ENCODE results near the gene RAI1. TPM values are rescaled to one million over a fixed set of nuclear protein-coding genes. Genes with fewer than 3 reads are reported as not detected.
"Not testable (repeated sequence)": the region's sequence is repeated elsewhere in the genome, so short reads cannot be mapped to it uniquely, and the experiment has no call there.

RAI1 gene
- total and polyA plus RNA-seq, 12 donors, result 4.2 to 37.3 (median 26.9) TPM

DNA sequence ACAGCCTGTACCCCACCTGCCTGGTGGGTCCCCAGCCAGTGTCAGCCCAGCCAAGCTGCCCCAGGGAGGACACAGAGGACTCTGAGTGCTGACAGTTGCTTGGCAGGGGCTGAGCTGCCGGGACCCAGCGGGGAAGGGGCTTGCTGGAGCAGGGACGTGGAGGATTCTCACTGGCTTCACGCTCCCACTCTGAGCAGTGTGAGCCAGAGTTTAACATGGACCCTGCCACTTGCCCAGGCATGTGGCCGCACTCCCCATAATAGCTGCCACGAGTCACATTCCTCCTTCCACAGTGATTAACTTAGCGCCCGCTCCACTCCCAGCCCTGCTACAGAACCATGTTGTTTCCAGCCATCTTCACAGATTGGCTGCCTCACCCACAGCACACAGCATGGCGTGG, 124.3 kb downstream of the RAI1 start:
- Histone ChIP-seq H3K4me3 (no peak overlapping the region), H3K36me3 (replicated peaks in 1 of 2) (peaks cover 0 to 20% of the 10 kb centered on the region in 2 donors), H3K4me1 (replicated peaks in 1 of 2) (peaks cover 3 to 16% of the 10 kb centered on the region in 2 donors), H3K27me3 (no peaks in the 10 kb centered on the region), H3K9me3 (replicated peaks in 1 of 3) (no peaks in the 10 kb centered on the region), H3K27ac (no peak overlapping the region)
- intact Hi-C loops (cut with DNase I), result loop anchor here in 1 of 2 donors (10.0 kb wide), 1 partner anchor 219 kb away; no protein-coding TSS in a partner anchor
- DNase-seq, result no peak
- WGBS, 4 donors, result 0 to 96% (median 89%) methylated on average over 1 to 9 of the region's 9 CpGs
- TF ChIP-seq, protein P1, sequence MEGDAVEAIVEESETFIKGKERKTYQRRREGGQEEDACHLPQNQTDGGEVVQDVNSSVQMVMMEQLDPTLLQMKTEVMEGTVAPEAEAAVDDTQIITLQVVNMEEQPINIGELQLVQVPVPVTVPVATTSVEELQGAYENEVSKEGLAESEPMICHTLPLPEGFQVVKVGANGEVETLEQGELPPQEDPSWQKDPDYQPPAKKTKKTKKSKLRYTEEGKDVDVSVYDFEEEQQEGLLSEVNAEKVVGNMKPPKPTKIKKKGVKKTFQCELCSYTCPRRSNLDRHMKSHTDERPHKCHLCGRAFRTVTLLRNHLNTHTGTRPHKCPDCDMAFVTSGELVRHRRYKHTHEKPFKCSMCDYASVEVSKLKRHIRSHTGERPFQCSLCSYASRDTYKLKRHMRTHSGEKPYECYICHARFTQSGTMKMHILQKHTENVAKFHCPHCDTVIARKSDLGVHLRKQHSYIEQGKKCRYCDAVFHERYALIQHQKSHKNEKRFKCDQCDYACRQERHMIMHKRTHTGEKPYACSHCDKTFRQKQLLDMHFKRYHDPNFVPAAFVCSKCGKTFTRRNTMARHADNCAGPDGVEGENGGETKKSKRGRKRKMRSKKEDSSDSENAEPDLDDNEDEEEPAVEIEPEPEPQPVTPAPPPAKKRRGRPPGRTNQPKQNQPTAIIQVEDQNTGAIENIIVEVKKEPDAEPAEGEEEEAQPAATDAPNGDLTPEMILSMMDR (IDR thresholded peaks at IDR 0.05), result no peak
- TF ChIP-seq POLR2A (IDR thresholded peaks at IDR 0.05), result no peak

DNA sequence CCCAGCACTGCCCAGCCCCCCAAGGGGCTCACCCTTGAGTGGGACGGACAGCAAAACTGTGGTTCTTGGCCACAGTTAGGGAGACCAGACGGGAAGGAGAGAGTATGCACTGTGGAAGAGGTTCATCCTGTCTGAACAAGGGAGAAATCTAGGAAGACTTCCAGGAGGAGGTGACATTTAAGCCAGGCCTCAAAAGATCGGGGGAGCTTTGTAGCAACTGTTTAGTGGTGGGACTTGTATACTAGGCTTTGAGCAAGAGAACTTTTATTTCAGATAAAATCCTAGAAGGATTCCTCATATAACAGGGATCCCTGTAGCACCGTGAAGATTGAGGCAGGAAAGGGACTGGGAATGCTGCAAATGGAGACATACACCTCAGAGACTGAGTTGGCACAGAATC, 124.8 kb downstream of the RAI1 start:
- H3K36me3 ChIP-seq (replicated peaks in 1 of 2), result peaks cover 0 to 20% of the 10 kb centered on the region in 2 donors
- intact Hi-C loops (cut with DNase I), result loop anchor here in 1 of 2 donors (10.0 kb wide), 1 partner anchor 219 kb away; no protein-coding TSS in a partner anchor

DNA sequence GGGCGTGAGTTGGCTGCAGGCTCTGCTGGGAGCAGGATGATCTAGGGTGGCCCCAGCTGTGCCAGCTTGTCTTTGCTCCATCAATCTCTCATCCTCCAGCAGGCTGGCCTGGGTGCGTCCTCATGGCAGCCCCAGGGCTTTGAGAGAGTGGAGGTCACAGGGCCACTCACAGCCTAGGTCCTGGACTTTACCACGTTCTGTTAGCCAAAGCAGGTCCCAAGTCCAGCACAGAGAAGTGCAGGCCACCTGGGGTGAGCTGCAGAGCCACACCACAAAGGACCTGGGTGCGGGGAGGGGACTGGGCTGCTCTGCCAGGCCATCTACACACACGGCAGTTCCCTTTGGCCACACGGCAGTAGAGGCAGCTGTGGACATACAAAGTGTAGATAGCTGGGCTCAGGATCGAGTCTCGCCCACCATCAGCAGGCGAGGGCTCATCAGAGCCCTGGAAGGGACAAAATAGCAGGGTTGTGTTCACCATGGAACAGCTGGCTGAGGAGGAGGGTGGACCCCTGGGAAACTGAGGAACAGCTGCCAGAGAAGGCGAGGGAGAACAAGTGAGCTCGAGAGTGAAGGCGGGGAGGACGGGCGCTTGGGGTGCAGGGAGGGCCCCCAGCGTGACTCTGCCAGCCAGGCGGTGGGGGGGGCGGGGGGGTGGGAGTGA, 125.5 kb downstream of the RAI1 start:
- peaks cover 4 to 25% of the 10 kb centered on the region in 2 donors for H3K4me1 ChIP-seq (replicated peaks in 1 of 2)
- no peak overlapping the region for H3K4me3 ChIP-seq
- DNase-seq, result no peak
- H3K9me3 ChIP-seq (replicated peaks in 1 of 3), result no peaks in the 10 kb centered on the region
- no peak for TF ChIP-seq POLR2A (IDR thresholded peaks at IDR 0.05)
- TF ChIP-seq, protein P1 (IDR thresholded peaks at IDR 0.05), result no peak
- H3K27me3 ChIP-seq, result no peaks in the 10 kb centered on the region
- intact Hi-C loops (cut with DNase I), result loop anchor here in 1 of 2 donors (10.0 kb wide), 1 partner anchor 218 kb away; no protein-coding TSS in a partner anchor
- peaks cover 0 to 19% of the 10 kb centered on the region in 2 donors for H3K36me3 ChIP-seq (replicated peaks in 1 of 2)
- 85 to 93% (median 88%) methylated on average over 13 to 17 of the region's 17 CpGs for WGBS, 4 donors
- no peak overlapping the region for H3K27ac ChIP-seq

More for the DNA sequence above, 124.8 kb downstream of the RAI1 start:
- no peak for DNase-seq
- Histone ChIP-seq H3K4me3 (no peak overlapping the region), H3K9me3 (replicated peaks in 1 of 3) (no peaks in the 10 kb centered on the region), H3K27ac (no peak overlapping the region), H3K4me1 (replicated peaks in 1 of 2) (peaks cover 3 to 20% of the 10 kb centered on the region in 2 donors), H3K27me3 (no peaks in the 10 kb centered on the region)
- TF ChIP-seq POLR2A (IDR thresholded peaks at IDR 0.05), result no peak
- TF ChIP-seq, protein P1 (IDR thresholded peaks at IDR 0.05), result no peak
- WGBS, 4 donors, result 90 to 98% (median 94%) methylated on average over 4 of the region's 4 CpGs

DNA sequence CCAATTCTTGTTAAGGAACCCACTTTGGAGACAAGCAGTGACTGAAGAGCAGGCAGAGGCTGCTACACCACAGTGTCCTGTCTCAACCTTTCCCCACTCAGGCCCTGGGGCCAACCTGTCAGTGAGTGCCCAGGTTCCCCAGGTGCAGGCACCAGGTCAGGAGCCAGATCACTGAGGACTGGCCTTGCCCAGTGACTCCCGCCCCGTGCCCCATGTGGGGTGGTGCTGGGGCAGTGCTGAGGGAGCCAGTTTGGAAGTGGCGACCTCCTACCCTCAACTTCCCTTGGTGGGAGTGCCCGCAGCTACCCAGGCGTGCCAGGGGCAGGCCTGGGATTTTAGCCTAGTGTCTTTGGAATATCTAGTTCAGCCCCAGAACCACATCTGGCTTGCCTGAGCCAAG, 126.2 kb downstream of the RAI1 start:
- no peak for DNase-seq
- WGBS, 4 donors, result 76 to 87% (median 80%) methylated on average over 2 to 5 of the region's 5 CpGs; no CpG with 5 or more reads in 1 of the 4 donors
- intact Hi-C loops (cut with DNase I), result loop anchor here in 1 of 2 donors (10.0 kb wide), 1 partner anchor 217 kb away; no protein-coding TSS in a partner anchor
- Histone ChIP-seq H3K4me3 (no peak overlapping the region), H3K36me3 (replicated peaks in 1 of 2) (peaks cover 0 to 21% of the 10 kb centered on the region in 2 donors), H3K9me3 (replicated peaks in 1 of 3) (no peaks in the 10 kb centered on the region), H3K27ac (peak overlapping the region in 1 of 5 donors; percentile 13), H3K4me1 (replicated peaks in 1 of 2) (peaks cover 9 to 32% of the 10 kb centered on the region in 2 donors), H3K27me3 (no peaks in the 10 kb centered on the region)
- no peak for TF ChIP-seq POLR2A (IDR thresholded peaks at IDR 0.05)
- TF ChIP-seq, protein P1 (IDR thresholded peaks at IDR 0.05), result no peak

DNA sequence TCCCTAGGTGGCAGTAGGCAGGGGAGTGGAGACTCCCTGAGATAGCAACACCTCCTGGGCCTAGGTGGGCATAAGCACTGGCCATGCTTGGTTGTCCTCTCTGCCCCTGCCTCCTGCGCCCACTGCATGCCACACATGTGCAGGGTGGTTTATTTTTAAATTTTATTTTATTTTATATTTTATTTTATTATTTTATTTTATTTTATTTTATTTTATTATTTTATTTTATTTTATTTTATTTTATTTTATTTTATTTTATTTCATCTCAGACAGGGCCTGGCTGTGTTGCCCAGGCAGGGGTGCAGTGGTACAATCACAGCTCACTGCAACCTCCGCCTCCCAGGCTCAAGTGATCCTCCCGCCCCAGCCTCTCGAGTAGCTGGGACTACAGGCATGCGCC, 126.9 kb downstream of the RAI1 start:
- H3K4me1 ChIP-seq (replicated peaks in 1 of 2), result peaks cover 9 to 39% of the 10 kb centered on the region in 2 donors
- H3K27me3 ChIP-seq; H3K4me3 ChIP-seq; H3K9me3 ChIP-seq (replicated peaks in 1 of 3); DNase-seq: not testable (repeated sequence)
- H3K36me3 ChIP-seq (replicated peaks in 1 of 2), result peaks cover 0 to 29% of the 10 kb centered on the region in 2 donors
- intact Hi-C loops (cut with DNase I), result loop anchor here in 1 of 2 donors (10.0 kb wide), 1 partner anchor 217 kb away; no protein-coding TSS in a partner anchor
- peak overlapping the region in 1 of 5 donors; percentile 83 for H3K27ac ChIP-seq
- 91 to 99% (median 95%) methylated on average over 5 of the region's 5 CpGs for WGBS, 4 donors

Data from adrenal gland (tissue), 12 donors.